Peyer's patch (tissue), 4 donors: ENCODE data around the gene PDZD4.

ENCODE experiments used
- POLR2A ChIP-seq, 2 donors: fragments of 450-650 bp; IDR thresholded peaks; one replicate each; pipeline ENCODE4 v1.5.1; 2017; ENCODE audit warnings: antibody characterized with exemption in 2 of 2, mild to moderate bottlenecking in 2 of 2, moderate library complexity in 2 of 2
- TF ChIP-seq, protein P1 (sequence below), 6 experiments: fragments of 450-650 bp in 4 of 6; fragments of 200-600 bp in 2 of 6; sonication (generic) in 1 of 6; IDR thresholded peaks; one replicate each; pipeline ENCODE4 v1.5.1; 2017 to 2019; ENCODE audit warnings: antibody characterized with exemption in 6 of 6, mild to moderate bottlenecking in 3 of 6, moderate library complexity in 1 of 6

DNA sequence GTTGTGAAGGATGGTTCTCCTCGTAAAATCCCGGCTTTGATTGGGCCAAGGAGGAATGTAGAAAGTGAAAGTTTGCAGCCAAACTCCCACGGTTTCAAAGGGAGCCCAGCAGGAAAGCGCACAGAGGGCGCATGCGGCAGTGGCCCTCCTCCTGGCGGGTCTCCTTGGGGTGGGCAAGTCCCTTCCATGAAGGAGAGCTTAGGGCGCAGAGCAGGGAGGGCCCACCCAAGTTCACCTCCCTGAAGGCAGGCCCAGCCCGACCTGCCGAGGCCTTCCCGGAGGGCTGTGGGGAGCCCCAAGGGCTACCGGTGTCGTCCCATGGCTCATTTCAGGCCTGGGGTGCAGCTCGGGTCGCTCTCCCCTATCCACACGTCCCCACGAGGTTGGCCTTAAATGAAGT lies 2.0 kb downstream of the PDZD4 start:
- TF ChIP-seq POLR2A (IDR thresholded peaks at IDR 0.05): no peak
- TF ChIP-seq, protein P1, sequence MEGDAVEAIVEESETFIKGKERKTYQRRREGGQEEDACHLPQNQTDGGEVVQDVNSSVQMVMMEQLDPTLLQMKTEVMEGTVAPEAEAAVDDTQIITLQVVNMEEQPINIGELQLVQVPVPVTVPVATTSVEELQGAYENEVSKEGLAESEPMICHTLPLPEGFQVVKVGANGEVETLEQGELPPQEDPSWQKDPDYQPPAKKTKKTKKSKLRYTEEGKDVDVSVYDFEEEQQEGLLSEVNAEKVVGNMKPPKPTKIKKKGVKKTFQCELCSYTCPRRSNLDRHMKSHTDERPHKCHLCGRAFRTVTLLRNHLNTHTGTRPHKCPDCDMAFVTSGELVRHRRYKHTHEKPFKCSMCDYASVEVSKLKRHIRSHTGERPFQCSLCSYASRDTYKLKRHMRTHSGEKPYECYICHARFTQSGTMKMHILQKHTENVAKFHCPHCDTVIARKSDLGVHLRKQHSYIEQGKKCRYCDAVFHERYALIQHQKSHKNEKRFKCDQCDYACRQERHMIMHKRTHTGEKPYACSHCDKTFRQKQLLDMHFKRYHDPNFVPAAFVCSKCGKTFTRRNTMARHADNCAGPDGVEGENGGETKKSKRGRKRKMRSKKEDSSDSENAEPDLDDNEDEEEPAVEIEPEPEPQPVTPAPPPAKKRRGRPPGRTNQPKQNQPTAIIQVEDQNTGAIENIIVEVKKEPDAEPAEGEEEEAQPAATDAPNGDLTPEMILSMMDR (IDR thresholded peaks at IDR 0.05): no peak
